Renal pelvis (tissue), 3 donors: ENCODE measurements around the gene GSTO1. TPM values are rescaled to one million over a fixed set of nuclear protein-coding genes. Genes with fewer than 3 reads are reported as not detected.

Source experiments
- polyA plus RNA-seq, 3 donors: library from polyadenylated mRNA; unstranded; fragments of 120-200 nt; gene quantifications; one replicate each; pipeline ENCODE4 v1.2.1, GENCODE V29; 2013; ENCODE audit not compliant: insufficient read length in 3 of 3

GSTO1 gene
- polyA plus RNA-seq, 3 donors: 81.9 to 92.9 (median 89.2) TPM

Other genes starting within 250 kb of the GSTO1 start
- gene COL17A1, start 169.0 kb upstream of the GSTO1 start, polyA plus RNA-seq: under 1 TPM; 0.30 to 0.78 (median 0.40) TPM
- 10 to 100 TPM in 1 of 3 donors, 1 to 10 TPM in 2; 9.3 to 10.6 (median 9.9) TPM for gene SFR1, start 132.7 kb upstream of the GSTO1 start, polyA plus RNA-seq
- gene CFAP43, start 22.5 kb upstream of the GSTO1 start, polyA plus RNA-seq: 10 to 100 TPM; 13.4 to 29.6 (median 25.0) TPM
- 10 to 100 TPM; 27.9 to 49.0 (median 37.7) TPM for gene GSTO2, start 14.3 kb downstream of the GSTO1 start, polyA plus RNA-seq
- 10 to 100 TPM in 2 of 3 donors, 1 to 10 TPM in 1; 7.7 to 11.6 (median 11.0) TPM for gene ITPRIP, start 83.6 kb downstream of the GSTO1 start, polyA plus RNA-seq
- under 1 TPM; 0.34 to 0.58 (median 0.45) TPM for gene CFAP58, start 98.9 kb downstream of the GSTO1 start, polyA plus RNA-seq